CD4-positive, alpha-beta T cell treated with Interleukin-10 for 1 hour (primary cell): ENCODE measurements around the gene ALDH6A1.

Source experiments
- DNase-seq: peaks from one replicate; pipeline ENCODE4 v3.0.0-alpha.2; 2020

ALDH6A1 gene

GRCh38 chr14:74048281-74048680, 36.0 kb downstream of the ALDH6A1 start:
- DNase-seq = no peak

- DNase-seq = no peak
Measured at GRCh38 chr14:74045522-74045921, 38.7 kb downstream of the ALDH6A1 start.

- DNase-seq = no peak
Measured at GRCh38 chr14:74042296-74042695, 42.0 kb downstream of the ALDH6A1 start.

- DNase-seq = peak; percentile 72
Measured at GRCh38 chr14:74038020-74038859, 46.0 kb downstream of the ALDH6A1 start.

- no peak for DNase-seq
Measured at GRCh38 chr14:74035556-74035955, 48.7 kb downstream of the ALDH6A1 start.

- no peak for DNase-seq
Measured at GRCh38 chr14:74034572-74034971, 49.7 kb downstream of the ALDH6A1 start.

GRCh38 chr14:74029136-74029535, 55.1 kb downstream of the ALDH6A1 start:
- no peak for DNase-seq

GRCh38 chr14:74022346-74022745, 61.9 kb downstream of the ALDH6A1 start:
- DNase-seq = no peak

GRCh38 chr14:74019408-74020137, 64.7 kb downstream of the ALDH6A1 start:
- DNase-seq = no peak

GRCh38 chr14:74018586-74019407, 65.5 kb downstream of the ALDH6A1 start, which contains the start of the genes BBOF1 and ENTPD5:
Gene BBOF1, plus strand, starts transcription at chr14:74019349. Its CDS starts 130 bp downstream, at chr14:74019479.
Gene ENTPD5, minus strand, starts transcription at chr14:74019288. Its CDS starts 31,186 bp downstream, at chr14:73988102.
- peak; percentile 89 for DNase-seq

GRCh38 chr14:74018174-74018585, 66.1 kb downstream of the ALDH6A1 start:
- no peak for DNase-seq

GRCh38 chr14:74015963-74016362, 68.3 kb downstream of the ALDH6A1 start:
- no peak for DNase-seq

GRCh38 chr14:74015176-74015575, 69.1 kb downstream of the ALDH6A1 start:
- no peak for DNase-seq

- DNase-seq = no peak
Measured at GRCh38 chr14:74014299-74014698, 70.0 kb downstream of the ALDH6A1 start.

GRCh38 chr14:74008843-74009499, 75.3 kb downstream of the ALDH6A1 start:
- DNase-seq = no peak
